ENCODE results near the gene PRICKLE4.

GRCh38 chr6:41811095-41811494, 30.5 kb downstream of the PRICKLE4 start:
- TF ChIP-seq, protein P1, sequence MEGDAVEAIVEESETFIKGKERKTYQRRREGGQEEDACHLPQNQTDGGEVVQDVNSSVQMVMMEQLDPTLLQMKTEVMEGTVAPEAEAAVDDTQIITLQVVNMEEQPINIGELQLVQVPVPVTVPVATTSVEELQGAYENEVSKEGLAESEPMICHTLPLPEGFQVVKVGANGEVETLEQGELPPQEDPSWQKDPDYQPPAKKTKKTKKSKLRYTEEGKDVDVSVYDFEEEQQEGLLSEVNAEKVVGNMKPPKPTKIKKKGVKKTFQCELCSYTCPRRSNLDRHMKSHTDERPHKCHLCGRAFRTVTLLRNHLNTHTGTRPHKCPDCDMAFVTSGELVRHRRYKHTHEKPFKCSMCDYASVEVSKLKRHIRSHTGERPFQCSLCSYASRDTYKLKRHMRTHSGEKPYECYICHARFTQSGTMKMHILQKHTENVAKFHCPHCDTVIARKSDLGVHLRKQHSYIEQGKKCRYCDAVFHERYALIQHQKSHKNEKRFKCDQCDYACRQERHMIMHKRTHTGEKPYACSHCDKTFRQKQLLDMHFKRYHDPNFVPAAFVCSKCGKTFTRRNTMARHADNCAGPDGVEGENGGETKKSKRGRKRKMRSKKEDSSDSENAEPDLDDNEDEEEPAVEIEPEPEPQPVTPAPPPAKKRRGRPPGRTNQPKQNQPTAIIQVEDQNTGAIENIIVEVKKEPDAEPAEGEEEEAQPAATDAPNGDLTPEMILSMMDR (IDR thresholded peaks at IDR 0.05): no peak
- TF ChIP-seq POLR2AphosphoS5 (IDR thresholded peaks at IDR 0.05): no peak
- no peak for TF ChIP-seq POLR2A (IDR thresholded peaks at IDR 0.05)
- no peak for TF ChIP-seq EP300 (IDR thresholded peaks at IDR 0.05)
